ENCODE measurements around the gene GPSM1.

Gene GPSM1

DNA sequence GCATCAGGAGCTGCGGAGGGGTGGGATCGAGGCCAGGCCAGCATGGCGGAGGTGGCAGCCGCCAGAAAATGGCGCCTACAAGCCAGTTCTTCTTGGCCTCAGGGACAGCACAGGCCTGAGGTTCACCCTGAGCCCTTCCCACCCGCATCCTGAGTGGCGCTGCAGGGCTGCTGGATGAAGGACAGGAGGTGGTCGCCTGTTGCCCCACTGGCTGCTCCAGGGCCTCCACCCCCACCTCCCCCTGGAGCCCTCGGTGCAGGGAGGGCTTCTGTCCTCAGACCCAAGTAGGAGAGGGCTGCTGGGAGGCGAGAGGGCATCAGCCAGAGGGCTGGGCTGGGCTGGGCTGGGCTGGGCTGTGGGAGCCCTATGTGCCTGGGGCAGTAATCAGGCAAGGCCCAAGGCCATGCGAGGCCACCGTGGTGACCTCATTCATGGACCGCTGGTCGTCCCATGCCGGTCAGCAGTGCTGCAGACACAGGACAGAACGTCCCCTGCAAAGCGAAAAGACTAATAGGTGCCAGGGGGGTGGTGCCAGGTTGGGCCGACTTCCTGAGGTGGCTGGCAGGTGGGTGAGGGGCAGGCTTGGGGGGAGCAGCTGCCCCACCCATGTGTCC is 13.8 kb downstream of the GPSM1 start:
- Histone ChIP-seq H3K4me1 (ENCODE audit: insufficient read depth, low read length, poor library complexity, severe bottlenecking) (no peaks in the 10 kb centered on the region), H3K36me3 (ENCODE audit: insufficient read depth, low read length) (no peaks in the 10 kb centered on the region)

DNA sequence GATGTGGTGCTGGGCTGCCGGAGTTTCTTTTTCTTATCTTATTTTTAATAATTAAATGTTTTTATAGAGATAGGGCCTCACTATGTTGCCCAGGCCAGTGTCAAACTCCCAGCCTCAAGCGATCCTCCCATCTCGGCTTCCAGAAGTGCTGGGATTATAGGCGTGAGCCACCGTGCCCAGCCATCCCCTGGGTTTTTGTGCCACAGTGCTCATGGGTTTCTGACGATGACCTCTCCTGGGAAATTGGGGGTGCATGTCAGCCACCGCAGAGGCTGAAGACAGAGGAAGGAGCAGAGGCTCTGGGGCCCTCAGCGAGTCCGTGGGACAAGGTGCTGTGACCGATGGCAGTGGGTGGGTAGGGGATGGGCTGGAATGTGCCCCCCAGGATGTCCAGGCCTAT is 14.4 kb downstream of the GPSM1 start:
- H4K20me1 ChIP-seq (ENCODE audit: insufficient read depth, low read length, poor library complexity, severe bottlenecking): no peaks in the 10 kb centered on the region
- H3K79me2 ChIP-seq (ENCODE audit: insufficient read depth, low read length): no peaks in the 10 kb centered on the region
- no peaks in the 10 kb centered on the region for H3F3A ChIP-seq (ENCODE audit: low read depth)
- no peaks in the 10 kb centered on the region for H3K9me3 ChIP-seq (ENCODE audit: insufficient read depth, low read depth, low read length)
- no peaks in the 10 kb centered on the region for H3K27me3 ChIP-seq (ENCODE audit: insufficient read depth, low read length, poor library complexity, severe bottlenecking)
- H3K4me3 ChIP-seq (ENCODE audit: low read length, poor library complexity, severe bottlenecking): no peak overlapping the region
- H3K9me2 ChIP-seq (replicated peaks; ENCODE audit: low read depth, low read length): no peaks in the 10 kb centered on the region
- no peaks in the 10 kb centered on the region for H3K36me3 ChIP-seq (ENCODE audit: insufficient read depth, low read length)
- no peak overlapping the region for H3K4me2 ChIP-seq (ENCODE audit: low read depth, low read length, poor library complexity, severe bottlenecking)
- H2AFZ ChIP-seq (ENCODE audit: low read length): no peak overlapping the region
- TF ChIP-seq, protein P1, sequence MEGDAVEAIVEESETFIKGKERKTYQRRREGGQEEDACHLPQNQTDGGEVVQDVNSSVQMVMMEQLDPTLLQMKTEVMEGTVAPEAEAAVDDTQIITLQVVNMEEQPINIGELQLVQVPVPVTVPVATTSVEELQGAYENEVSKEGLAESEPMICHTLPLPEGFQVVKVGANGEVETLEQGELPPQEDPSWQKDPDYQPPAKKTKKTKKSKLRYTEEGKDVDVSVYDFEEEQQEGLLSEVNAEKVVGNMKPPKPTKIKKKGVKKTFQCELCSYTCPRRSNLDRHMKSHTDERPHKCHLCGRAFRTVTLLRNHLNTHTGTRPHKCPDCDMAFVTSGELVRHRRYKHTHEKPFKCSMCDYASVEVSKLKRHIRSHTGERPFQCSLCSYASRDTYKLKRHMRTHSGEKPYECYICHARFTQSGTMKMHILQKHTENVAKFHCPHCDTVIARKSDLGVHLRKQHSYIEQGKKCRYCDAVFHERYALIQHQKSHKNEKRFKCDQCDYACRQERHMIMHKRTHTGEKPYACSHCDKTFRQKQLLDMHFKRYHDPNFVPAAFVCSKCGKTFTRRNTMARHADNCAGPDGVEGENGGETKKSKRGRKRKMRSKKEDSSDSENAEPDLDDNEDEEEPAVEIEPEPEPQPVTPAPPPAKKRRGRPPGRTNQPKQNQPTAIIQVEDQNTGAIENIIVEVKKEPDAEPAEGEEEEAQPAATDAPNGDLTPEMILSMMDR (conservative IDR thresholded peaks at IDR 0.05; ENCODE audit: low read length): no peak
- TF ChIP-seq EZH2phosphoT487 (IDR thresholded peaks at IDR 0.05; ENCODE audit: borderline replicate concordance): no peak
- H3K9ac ChIP-seq (ENCODE audit: low read depth, low read length, poor library complexity, severe bottlenecking): no peak overlapping the region
- no peaks in the 10 kb centered on the region for H3K4me1 ChIP-seq (ENCODE audit: insufficient read depth, low read length, poor library complexity, severe bottlenecking)

More for the DNA sequence above, 13.8 kb downstream of the GPSM1 start:
- TF ChIP-seq, protein P1 (conservative IDR thresholded peaks at IDR 0.05; ENCODE audit: low read length): no peak
- no peak for TF ChIP-seq EZH2phosphoT487 (IDR thresholded peaks at IDR 0.05; ENCODE audit: borderline replicate concordance)
- no peaks in the 10 kb centered on the region for H3K79me2 ChIP-seq (ENCODE audit: insufficient read depth, low read length)
- no peaks in the 10 kb centered on the region for H4K20me1 ChIP-seq (ENCODE audit: insufficient read depth, low read length, poor library complexity, severe bottlenecking)
- no peak overlapping the region for H3K9ac ChIP-seq (ENCODE audit: low read depth, low read length, poor library complexity, severe bottlenecking)
- H3K27me3 ChIP-seq (ENCODE audit: insufficient read depth, low read length, poor library complexity, severe bottlenecking): no peaks in the 10 kb centered on the region
- H3K9me2 ChIP-seq (replicated peaks; ENCODE audit: low read depth, low read length): no peaks in the 10 kb centered on the region
- no peak overlapping the region for H3K4me2 ChIP-seq (ENCODE audit: low read depth, low read length, poor library complexity, severe bottlenecking)
- no peaks in the 10 kb centered on the region for H3F3A ChIP-seq (ENCODE audit: low read depth)
- no peaks in the 10 kb centered on the region for H3K9me3 ChIP-seq (ENCODE audit: insufficient read depth, low read depth, low read length)
- no peak overlapping the region for H2AFZ ChIP-seq (ENCODE audit: low read length)
- H3K4me3 ChIP-seq (ENCODE audit: low read length, poor library complexity, severe bottlenecking): no peak overlapping the region

DNA sequence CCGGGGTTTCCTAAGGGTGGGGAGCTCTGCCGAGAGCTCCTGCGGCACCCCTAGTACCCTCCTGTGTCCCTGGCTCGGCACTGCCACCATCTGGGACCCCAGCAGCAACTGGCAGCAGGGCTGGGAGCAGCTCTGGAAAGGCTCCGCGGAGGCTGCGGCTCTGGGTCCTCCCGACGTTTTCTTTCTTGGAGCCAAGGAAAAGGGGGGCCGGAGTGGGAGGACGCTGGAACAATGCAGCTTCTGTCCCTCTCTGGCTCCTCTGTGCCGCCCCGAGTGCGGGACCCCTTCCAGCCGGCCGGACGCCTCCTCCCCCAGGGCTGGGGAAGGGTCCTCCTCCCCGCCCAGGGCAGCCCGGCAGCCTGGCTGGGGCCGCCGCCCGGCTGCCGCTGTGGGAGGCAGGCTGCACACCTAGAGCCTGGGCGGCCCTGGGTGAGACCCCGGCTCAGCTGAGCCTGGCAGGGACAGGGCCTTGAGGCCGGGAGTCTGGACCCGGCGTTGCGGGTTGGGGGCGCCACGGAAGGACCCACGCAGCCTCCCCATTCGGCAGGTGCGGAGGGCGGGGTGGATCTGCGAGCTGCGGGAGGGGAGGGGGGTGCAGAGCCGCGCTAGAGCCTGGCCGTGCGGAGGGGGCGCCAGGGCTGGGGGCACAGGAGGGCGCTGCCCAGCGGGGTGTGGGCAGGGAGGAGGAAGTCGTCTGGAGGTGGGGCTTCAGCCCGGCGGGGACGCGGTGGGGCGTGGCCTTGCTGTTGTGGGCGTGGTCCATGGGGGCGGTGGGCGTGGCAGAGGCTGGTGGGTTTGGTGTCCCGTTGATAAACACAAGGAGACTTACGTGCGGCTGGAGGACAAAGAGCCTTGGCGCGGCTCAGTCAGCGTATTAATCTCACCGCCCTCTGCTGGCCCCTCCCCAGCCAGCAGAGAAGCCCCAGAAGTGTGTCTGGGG is 15.1 kb downstream of the GPSM1 start:
- no peaks in the 10 kb centered on the region for H3K4me1 ChIP-seq (ENCODE audit: insufficient read depth, low read length, poor library complexity, severe bottlenecking)
- H3K9me2 ChIP-seq (replicated peaks; ENCODE audit: low read depth, low read length): no peaks in the 10 kb centered on the region
- H3K36me3 ChIP-seq (ENCODE audit: insufficient read depth, low read length): no peaks in the 10 kb centered on the region
- H3K9me3 ChIP-seq (ENCODE audit: insufficient read depth, low read depth, low read length): no peaks in the 10 kb centered on the region
- H2AFZ ChIP-seq (ENCODE audit: low read length): no peak overlapping the region
- H4K20me1 ChIP-seq (ENCODE audit: insufficient read depth, low read length, poor library complexity, severe bottlenecking): no peaks in the 10 kb centered on the region
- no peaks in the 10 kb centered on the region for H3F3A ChIP-seq (ENCODE audit: low read depth)
- no peak overlapping the region for H3K4me2 ChIP-seq (ENCODE audit: low read depth, low read length, poor library complexity, severe bottlenecking)
- H3K27me3 ChIP-seq (ENCODE audit: insufficient read depth, low read length, poor library complexity, severe bottlenecking): no peaks in the 10 kb centered on the region
- H3K4me3 ChIP-seq (ENCODE audit: low read length, poor library complexity, severe bottlenecking): no peak overlapping the region
- H3K9ac ChIP-seq (ENCODE audit: low read depth, low read length, poor library complexity, severe bottlenecking): no peak overlapping the region
- TF ChIP-seq, protein P1 (conservative IDR thresholded peaks at IDR 0.05; ENCODE audit: low read length): no peak
- no peak for TF ChIP-seq EZH2phosphoT487 (IDR thresholded peaks at IDR 0.05; ENCODE audit: borderline replicate concordance)
- H3K79me2 ChIP-seq (ENCODE audit: insufficient read depth, low read length): no peaks in the 10 kb centered on the region
